ENCODE results near the gene APC2. TPM values are rescaled to one million over a fixed set of nuclear protein-coding genes. Genes with fewer than 3 reads are reported as not detected.

The APC2 gene
- total RNA-seq, 2 donors from 2014 or later: 0.38 to 0.57 TPM

- Mint-ChIP-seq H3K4me1 (no peaks in the 10 kb centered on the region), H3K27ac (no peak overlapping the region), H3K4me3 (no peak overlapping the region), H3K27me3 (ENCODE audit: insufficient read depth) (no peaks in the 10 kb centered on the region), H3K36me3 (ENCODE audit: low read depth) (peaks cover 3% of the 10 kb centered on the region), H3K9me3 (no peaks in the 10 kb centered on the region)
- H3K27me3 ChIP-seq (ENCODE audit: control insufficient read depth, insufficient read depth, low read length, poor library complexity, severe bottlenecking): no peaks in the 10 kb centered on the region
- TF ChIP-seq CTCF (conservative IDR thresholded peaks at IDR 0.05): no peak
- no peak overlapping the region for H3K27ac ChIP-seq (ENCODE audit: low read depth, low read length)
- 92% methylated on average over 24 to 37 of the region's 37 CpGs for WGBS, 2 experiments (ENCODE audit: insufficient coverage in 1 of 2, insufficient read length in 1 of 2)
- no peaks in the 10 kb centered on the region for H3K9me3 ChIP-seq (ENCODE audit: control insufficient read depth, low read length)
- no peak overlapping the region for H3K9ac ChIP-seq (ENCODE audit: extremely low read depth, low read length, poor library complexity, severe bottlenecking)
- no peak overlapping the region for H3K4me3 ChIP-seq (ENCODE audit: low read length)
- no peaks in the 10 kb centered on the region for H3K36me3 ChIP-seq (ENCODE audit: control insufficient read depth, insufficient read depth, low read length)
- no peaks in the 10 kb centered on the region for H3K4me1 ChIP-seq (ENCODE audit: control insufficient read depth, insufficient read depth, low read length)
- DNase-seq: no peak
These were observed 32.6 kb downstream of the APC2 start for GRCh38 chr19:1482361-1483130.

DNA sequence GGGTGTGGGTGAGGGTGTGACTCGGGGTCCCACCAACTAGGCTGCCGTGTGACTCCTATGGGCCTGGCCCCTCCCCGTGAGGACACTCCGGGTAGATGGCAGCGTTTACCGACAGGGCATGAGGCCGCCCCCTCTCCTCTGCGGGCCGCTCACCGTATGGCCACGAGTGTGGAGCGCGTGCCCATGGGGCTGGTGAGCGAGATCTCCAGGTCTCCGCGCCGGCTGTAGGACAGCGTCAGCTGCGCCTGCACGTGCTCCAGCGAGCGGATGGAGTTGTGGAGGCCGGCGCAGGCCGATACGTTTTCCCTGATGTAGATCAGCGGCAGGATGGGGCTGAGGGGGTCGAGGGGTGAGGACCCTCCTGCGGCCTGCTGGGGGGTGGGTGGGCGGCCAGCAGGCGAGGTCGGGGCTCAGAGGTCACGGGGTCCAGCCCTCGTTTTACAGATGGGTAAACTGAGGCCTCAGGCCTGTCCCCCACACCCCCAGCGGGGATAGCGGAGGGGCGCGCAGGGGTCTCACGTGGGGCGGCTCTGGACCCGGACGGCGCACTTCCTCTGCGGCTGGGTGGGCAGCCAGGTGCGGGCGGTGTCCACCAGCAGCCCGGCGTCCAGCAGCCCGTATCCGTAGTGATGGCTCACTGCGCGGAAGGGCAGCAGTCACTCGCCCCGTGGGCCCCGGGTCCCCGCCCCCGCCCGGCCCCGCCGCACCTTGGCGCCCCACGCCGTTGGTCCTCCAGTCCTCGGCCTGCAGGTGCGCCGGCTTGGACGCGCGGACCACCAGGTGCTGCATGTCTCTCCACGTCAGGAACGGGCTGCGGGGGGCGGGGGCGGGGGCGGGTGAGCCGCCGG, 33.4 kb downstream of the APC2 start:
- no peak overlapping the region for H3K27ac ChIP-seq (ENCODE audit: low read depth, low read length)
- no peak for TF ChIP-seq CTCF (conservative IDR thresholded peaks at IDR 0.05)
- Mint-ChIP-seq H3K4me1 (no peaks in the 10 kb centered on the region), H3K4me3 (no peak overlapping the region), H3K36me3 (ENCODE audit: low read depth) (peaks cover 3% of the 10 kb centered on the region), H3K27ac (no peak overlapping the region), H3K9me3 (no peaks in the 10 kb centered on the region), H3K27me3 (ENCODE audit: insufficient read depth) (no peaks in the 10 kb centered on the region)
- no peaks in the 10 kb centered on the region for H3K27me3 ChIP-seq (ENCODE audit: control insufficient read depth, insufficient read depth, low read length, poor library complexity, severe bottlenecking)
- WGBS, 2 experiments (ENCODE audit: insufficient coverage in 1 of 2, insufficient read length in 1 of 2): 95 to 97% methylated on average over 42 to 77 of the region's 77 CpGs
- H3K4me1 ChIP-seq (ENCODE audit: control insufficient read depth, insufficient read depth, low read length): no peaks in the 10 kb centered on the region
- H3K9me3 ChIP-seq (ENCODE audit: control insufficient read depth, low read length): no peaks in the 10 kb centered on the region
- DNase-seq: no peak
- H3K36me3 ChIP-seq (ENCODE audit: control insufficient read depth, insufficient read depth, low read length): no peaks in the 10 kb centered on the region
- H3K4me3 ChIP-seq (ENCODE audit: low read length): no peak overlapping the region
- no peak overlapping the region for H3K9ac ChIP-seq (ENCODE audit: extremely low read depth, low read length, poor library complexity, severe bottlenecking)

GRCh38 chr19:1483979-1484428, 34.1 kb downstream of the APC2 start:
- Histone ChIP-seq H3K4me1 (ENCODE audit: control insufficient read depth, insufficient read depth, low read length) (no peaks in the 10 kb centered on the region), H3K9me3 (ENCODE audit: control insufficient read depth, low read length) (no peaks in the 10 kb centered on the region), H3K9ac (ENCODE audit: extremely low read depth, low read length, poor library complexity, severe bottlenecking) (no peak overlapping the region), H3K4me3 (ENCODE audit: low read length) (no peak overlapping the region), H3K27me3 (ENCODE audit: control insufficient read depth, insufficient read depth, low read length, poor library complexity, severe bottlenecking) (no peaks in the 10 kb centered on the region), H3K27ac (ENCODE audit: low read depth, low read length) (no peak overlapping the region), H3K36me3 (ENCODE audit: control insufficient read depth, insufficient read depth, low read length) (no peaks in the 10 kb centered on the region)
- DNase-seq: no peak
- 94 to 95% methylated on average over 13 to 23 of the region's 23 CpGs for WGBS, 2 experiments (ENCODE audit: insufficient coverage in 1 of 2, insufficient read length in 1 of 2)
- peaks cover 3% of the 10 kb centered on the region for H3K36me3 Mint-ChIP-seq (ENCODE audit: low read depth)
- no peak overlapping the region for H3K4me3 Mint-ChIP-seq
- H3K9me3 Mint-ChIP-seq: no peaks in the 10 kb centered on the region
- TF ChIP-seq CTCF (conservative IDR thresholded peaks at IDR 0.05): no peak
- no peaks in the 10 kb centered on the region for H3K4me1 Mint-ChIP-seq
- H3K27ac Mint-ChIP-seq: no peak overlapping the region
- no peaks in the 10 kb centered on the region for H3K27me3 Mint-ChIP-seq (ENCODE audit: insufficient read depth)

Data from endodermal cell (in vitro differentiated cells).